ENCODE data around the gene NBEA.
"Not testable (repeated sequence)": the region's sequence is repeated elsewhere in the genome, so short reads cannot be mapped to it uniquely, and the experiment has no call there.

The NBEA gene

DNA sequence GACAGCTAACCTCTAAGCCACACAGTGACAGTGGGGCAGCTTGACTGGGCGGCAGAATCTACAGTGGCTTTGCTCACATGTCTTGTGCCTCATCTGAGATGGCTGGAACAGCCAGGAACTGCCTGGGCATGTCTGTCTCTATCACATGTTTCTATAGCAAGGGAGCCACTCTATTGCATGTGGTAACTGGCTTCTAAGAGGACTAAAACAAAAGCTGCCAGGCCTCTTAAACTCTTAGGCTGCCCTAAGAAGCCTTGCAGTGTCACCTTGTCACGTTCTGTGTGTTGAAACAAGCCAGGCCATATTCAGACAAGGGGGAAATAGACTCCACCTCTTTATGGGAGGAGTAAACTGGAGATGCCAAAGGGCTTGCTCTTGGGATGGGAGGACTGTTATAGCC lies 657.3 kb downstream of the NBEA start:
- no peak for DNase-seq

DNA sequence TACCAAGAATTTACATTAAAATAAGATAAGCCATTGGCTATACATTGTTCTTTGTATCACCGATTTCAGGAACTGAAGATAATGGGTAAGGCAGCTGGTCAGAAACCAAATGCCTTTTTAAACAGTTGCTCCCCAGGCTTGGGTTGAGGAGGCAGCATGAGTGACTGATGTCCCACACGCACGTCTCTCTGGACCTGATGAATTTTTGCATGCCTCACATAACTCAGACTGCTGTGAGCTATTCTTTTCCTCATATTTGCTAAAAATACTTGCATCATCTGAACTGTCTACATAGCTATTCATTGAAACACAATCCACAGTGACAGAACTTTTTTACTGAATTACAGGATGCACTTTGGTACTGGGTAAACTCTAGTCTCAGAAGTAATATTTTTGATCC lies 658.1 kb downstream of the NBEA start:
- no peak for DNase-seq

DNA sequence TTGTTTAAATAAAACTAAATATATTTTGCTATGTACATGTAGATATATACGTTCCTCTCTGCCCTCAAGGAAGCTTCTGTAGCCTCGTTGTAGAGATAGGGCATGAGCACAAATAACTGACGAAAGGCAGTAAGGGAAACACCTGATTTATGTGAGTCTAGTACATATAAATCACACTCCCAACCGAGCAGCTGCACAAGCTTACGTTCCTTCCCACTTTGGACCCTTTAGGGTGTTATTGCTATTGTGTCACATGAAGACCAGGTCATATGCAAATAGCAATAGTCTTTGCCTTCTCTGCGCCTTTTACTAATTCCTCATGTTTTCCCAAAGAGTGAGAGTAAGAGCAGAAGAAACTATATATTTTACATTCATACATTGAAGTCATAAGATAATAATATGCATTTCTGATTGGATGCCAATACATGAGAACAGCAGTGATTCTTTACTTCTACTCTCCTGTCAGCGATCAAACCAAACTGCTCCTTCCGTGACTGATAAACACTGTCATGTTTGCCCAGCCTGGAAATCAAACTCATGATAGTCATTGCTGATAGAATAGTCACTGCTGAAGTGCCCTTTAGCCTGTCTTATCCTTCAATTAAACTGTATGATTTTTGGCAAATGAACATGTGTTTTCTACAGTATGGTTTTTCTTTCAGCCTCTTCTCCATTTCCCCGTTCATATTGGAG lies 661.7 kb downstream of the NBEA start:
- no peak for DNase-seq

DNA sequence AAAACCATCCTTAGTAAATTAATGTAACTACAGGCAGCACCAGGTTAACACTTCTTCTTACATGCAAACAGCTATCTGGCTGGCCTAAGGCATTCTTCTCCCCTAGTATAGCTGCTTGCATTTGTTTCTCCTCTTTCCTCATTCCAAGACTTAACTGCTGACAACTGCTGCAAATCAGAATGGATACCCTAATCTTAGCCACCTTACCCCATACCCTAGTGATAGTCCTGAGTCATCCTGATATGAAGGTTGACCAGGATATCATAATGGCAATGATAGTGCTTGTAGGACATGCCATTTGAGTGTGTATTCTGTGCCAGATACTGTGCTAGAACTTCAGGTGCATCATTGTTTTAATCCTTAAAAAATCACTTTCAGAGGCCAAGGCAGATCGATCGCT lies 672.6 kb downstream of the NBEA start:
- DNase-seq: no peak

DNA sequence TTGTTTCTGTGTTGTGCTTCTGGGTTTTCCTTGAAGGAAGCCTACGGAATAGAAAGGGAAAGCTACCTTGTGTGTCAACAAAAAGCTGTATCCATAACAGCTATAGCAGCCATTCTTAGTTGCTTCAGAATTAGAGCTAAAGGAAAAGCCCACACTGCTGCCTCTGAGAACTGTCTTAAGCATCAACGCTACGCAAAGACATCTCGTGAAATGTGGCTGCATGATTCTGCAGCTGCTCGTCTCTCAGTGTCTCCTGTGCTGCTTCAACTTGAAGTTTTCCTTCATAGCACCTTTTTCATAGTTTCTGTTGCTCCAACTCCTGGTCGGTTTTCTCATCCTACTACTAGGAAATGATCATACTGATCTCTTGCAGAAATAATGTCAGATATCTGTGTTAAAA lies 675.4 kb downstream of the NBEA start:
- DNase-seq: no peak

DNA sequence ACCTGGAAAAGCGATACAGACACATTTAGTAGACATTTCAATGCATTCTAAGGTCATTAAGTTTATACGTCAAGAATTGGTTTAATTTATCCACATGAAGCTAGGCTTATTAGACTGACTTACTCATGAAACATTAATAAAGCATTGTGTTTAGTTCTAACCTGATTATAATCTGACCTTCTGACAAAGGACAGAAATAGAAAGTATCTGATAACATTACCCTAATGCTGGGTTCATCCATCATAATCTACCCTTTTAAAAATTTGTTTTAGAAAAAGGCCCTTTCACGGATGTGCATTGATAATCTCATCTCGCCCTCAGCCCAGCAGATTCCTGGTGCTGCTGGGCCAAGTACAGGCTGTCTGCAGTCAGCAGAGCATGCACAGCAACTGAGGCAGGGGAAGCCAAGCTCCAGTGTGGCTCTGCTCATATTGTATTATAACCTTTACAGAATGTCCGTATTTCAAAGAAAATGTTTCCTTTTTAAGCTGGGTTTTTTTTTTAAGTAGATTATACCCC lies 676.6 kb downstream of the NBEA start:
- DNase-seq: no peak

DNA sequence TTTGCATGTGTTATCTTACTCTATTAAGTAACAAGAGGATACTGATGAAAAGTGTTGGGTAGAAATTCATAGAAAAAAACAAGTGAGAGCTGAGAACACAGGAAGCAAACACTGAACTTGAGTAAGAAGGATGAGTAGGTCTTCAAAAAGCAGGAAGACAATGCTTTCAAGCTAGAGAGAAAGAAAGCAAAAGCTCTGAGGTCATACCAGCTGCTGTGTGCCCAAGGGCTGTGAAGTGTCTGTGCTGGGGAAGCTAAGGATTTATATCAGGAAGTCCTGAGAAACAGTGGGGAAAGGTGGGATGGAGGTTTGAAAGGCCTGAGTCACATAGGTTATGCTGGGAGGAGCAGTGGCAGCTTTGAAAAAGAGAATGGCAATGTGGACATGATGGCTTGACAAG lies 679.9 kb downstream of the NBEA start:
- no peak for DNase-seq

DNA sequence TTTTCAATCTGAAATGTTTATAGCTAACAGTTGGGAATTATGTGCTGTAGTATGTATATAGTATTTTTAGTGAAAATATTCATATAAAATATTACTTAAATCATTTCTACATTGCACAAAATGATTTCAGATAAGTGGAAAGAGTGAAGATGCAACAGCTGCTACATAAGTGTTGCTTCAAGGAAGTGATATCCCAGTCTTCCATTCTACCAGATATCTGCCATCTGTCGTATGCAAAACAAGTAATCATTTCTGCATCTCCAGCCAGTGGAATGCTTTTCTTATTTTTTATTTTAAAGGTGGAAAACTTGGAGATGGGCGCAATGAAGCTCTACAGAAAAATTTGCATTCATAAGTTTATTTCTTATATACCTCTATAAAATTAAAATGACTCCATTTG lies 687.0 kb downstream of the NBEA start:
- DNase-seq: no peak

DNA sequence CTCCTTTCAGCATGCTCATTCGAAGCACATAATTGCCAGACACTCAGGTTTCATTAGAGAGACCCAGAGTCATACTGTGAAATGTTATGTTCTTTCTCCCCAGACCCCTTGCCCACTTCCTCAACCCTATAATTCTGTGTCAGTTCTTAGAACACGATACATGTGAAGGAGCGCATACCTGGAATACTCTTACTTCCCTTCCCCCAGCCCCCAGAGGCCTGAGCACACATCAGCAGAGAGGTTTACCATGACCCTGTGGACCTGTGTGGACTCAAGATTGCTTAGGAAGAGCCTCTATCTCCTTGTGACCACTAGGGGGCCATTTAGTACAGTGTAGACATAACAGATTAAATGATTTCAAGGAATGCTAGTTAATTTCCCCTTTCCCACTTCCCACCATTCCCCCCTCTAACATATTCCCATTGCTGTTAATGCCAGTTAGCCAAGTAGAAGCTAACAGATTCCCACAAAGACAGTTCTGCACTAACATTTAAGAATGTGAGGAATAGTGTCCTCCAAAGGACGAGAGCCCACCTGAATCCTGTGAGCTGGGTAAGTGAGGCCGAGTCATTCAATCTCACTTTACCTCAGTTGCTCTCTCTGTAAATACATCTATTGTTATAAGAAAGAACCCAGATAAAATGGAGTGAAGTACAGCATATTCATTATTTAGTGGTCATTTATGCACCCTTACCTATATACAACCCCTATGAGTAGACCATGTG lies 688.6 kb downstream of the NBEA start:
- DNase-seq: no peak

DNA sequence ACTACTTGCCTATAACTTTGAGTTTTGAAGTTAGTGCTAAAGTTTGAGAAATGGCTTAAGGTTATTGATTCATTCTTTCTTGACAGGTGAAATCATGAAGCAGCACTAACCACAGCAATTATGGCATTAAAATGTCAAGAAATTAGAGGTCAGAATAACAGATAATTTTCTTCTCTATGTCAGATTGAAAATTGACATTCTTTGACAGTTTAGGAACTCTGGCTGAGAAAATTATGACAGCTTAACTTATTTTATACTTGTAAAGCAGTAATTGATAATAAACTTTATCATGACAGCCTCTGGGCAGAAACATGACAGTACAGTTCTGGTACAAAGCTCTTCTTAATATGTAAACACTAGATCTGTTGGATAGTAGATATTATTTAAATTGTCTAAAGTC lies 689.6 kb downstream of the NBEA start:
- no peak for DNase-seq

DNA sequence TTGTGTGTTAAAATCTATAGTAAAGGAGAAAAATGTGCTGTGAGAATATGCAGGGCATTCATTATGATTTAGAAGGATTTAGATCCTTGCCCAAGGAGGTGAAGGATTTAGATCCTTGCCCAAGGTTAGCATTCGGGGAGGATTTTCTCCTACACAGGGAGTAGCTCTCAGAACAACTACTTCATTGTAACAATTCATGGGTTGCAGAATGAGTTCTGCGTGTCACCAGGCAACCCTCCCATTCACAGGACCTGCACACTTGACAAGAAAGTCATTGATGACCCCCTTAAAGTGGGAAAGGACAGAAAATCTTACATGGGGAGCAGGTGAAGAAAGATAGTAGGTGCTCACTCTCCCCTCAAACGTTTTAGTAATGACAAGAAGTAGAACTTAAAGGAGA lies 701.6 kb downstream of the NBEA start:
- no peak for DNase-seq

DNA sequence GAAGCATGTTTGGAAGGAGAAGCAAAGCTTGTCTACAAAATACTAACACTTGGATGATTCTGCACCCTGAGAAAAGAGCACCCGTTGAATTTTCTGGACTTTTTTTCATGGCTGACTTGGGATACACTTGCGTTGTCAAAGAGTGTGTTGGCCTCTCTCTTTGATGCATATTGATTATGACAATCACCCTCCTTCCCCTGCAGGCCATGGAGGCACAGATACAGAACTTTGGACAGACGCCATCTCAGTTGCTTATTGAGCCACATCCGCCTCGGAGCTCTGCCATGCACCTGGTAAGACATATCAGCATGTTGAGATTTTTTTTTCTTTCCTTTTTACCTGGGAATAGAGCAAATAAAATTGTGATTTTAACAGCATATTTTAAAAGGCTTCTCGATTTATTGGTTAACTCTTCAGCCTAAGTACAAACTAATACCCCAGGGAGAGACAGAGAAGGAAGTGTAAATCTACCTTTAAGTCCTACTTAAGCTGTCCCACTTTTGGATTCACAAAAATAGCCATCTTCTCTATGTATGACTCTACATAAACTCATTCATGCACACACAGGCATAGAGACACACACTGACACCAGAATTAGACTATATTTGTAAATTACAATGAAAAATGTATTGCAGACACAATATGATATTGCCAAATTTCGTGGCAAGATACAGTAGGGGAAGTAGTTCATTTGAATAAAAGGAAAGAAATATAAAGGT lies 704.1 kb downstream of the NBEA start:
- DNase-seq: no peak

DNA sequence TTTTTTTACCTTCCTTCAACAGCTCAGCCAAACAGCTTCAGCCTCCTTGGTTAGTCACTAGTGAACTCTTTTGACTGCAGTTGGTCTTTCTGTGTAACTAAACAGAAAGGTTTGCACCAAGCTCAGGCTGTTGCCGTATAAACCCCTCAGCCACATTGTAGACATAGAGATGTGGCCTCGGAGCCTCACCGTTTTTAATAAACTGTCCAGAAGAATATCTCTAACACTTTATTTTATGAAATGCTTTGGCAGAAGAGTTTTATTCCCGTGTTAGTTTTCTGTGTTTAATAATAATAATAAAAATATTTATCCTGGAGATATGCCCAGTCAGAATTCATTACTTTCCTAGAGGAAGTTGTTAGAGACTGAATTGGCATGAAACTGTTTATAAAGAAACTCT lies 706.1 kb downstream of the NBEA start:
- no peak for DNase-seq

DNA sequence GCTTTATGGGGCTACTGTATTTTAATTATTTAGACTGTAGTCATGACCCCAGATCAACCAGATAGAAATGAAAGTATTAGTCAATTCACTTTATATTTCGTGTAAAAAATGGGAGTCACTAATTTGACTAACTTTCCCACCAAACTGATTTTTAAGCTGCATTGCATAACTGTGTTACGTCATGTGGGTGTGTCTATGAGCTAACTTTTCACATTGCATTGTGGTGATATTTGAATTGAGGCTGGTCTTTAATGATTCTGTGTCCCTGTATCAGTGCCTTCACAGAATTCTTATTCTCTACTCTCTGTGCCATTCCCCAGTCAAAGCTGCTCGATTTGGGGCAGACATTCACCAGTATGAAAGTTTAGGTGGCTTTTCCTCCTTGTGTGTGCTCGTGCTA lies 707.1 kb downstream of the NBEA start:
- no peak for DNase-seq

DNA sequence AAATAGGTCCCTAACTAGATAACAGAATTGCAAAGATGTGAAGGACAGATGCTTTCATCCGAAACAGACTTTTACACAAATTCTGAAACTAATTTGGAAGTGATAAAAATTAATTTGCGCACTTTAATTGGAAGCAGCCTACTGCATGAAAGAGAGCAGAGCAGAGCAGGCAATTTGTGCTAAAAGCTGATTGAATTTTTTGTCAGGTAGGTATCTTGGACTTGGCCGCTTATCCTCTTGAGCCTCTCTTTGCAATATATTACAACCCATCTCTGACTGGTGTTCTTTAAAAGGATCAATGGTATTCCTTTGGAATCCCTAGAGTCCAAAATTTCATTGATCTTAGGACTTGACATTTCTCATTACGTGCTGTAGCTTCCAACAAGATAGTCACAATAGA lies 717.7 kb downstream of the NBEA start:
- DNase-seq: no peak

DNA sequence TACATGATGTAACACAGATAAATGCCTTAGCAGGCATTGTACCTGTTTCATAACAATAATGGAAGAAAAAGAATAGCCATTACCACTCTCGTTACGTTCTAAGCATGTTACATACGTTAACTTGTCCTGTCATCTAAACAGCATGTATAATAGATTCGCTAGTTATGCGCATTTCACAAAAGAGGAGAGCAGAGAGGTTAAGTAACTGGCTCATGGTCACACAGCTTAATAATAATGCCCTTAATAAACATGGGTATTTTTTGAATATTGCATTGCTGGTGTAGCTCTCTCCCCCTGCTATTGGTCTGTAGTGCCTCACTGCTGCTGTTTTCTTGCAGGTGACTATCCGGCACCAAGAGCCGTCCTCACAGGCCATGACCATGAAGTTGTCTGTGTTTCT lies 722.7 kb downstream of the NBEA start:
- no peak for DNase-seq

DNA sequence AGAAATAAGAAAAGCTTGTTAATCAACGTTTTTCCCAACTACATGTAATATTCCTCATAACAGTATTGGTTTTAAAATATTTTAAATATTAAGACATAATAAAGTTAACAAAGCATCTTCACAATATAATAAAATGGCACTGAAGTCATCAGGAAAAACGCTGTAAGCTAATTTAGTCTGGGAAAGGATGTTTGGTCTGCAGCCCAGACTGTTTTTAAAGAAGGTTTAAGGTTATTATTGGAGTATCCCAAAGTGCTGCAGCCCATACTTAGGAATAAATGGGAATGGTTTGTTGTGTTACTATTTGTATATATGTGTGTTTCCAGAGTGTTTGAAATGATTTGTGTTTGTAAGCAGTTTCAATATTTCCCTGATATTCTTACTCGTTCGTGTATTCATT lies 727.3 kb downstream of the NBEA start:
- no peak for DNase-seq

DNA sequence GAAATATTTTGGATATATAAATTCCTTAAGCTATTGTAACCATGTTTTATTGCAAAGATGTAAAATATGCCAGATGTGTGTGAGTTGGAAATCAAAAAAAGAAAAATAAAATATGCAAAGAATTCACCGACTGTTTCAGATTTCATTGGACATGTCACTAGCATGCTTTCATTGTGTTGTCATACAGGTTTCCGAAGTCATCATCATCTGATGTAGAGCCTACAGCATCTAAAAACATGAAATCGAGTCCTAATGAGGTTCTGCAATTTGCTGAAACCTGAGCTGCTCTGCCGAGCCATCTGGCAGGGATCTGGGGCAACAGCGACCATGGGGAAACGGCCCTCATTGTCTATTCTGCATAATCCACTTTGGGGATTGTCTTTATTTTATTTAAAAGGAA lies 730.5 kb downstream of the NBEA start:
- no peak for DNase-seq

DNA sequence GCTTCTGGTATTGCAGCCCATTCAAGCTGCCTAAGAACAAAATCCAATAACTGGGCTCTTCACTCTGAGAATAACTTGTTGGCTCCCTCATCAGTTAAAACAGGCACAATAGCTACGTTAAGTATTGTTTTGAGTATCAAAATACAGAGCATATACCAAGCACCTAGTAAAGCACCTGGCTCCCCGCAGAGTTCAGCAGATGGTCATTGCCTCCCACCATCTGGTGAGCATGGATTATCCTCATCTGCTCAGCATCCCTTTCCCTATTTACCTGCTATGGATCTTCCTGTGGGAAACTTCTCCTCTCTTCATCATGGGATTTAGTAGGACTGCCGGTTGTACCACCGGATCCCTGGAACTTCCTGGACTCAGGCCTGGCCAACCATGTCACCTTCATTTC lies 733.6 kb downstream of the NBEA start:
- DNase-seq: no peak

DNA sequence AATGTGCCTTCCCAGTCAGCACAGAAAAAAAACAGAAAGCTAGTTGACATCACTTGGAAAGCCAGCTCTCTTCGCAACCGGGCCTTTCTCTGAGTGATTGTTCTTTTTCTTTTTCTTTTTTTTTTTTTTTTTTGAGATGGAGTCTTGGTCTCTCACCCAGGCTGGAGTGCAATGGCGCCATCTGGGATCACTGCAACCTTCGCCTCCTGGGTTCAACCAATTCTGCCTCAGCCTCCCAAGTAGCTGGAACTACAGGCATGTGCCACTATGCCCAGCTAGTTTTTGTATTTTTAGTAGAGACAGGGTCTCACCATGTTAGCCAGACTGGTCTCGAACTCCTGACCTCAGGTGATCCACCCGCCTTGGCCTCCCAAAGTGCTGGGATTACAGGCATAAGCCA lies 735.8 kb downstream of the NBEA start:
- DNase-seq: not testable (repeated sequence)

DNA sequence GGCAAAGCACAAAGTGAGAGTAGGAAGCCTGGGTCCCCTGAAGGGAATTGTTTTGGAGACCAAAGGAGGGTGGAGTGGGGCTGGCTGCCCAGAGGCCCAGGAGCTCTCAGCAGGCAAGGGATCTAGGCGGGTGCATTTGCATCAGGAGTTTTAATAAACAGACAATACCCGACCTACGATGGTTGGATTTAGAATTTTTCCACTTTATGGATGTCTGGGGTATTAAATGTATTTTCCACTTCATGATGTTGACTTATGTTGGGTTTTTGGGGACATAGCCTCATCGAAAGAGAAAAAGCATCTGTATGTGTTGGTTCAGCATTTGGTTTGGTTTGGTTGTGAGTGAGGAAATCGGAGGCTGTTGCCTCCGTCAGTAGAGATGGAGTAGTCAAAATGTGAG lies 739.6 kb downstream of the NBEA start:
- DNase-seq: no peak

DNA sequence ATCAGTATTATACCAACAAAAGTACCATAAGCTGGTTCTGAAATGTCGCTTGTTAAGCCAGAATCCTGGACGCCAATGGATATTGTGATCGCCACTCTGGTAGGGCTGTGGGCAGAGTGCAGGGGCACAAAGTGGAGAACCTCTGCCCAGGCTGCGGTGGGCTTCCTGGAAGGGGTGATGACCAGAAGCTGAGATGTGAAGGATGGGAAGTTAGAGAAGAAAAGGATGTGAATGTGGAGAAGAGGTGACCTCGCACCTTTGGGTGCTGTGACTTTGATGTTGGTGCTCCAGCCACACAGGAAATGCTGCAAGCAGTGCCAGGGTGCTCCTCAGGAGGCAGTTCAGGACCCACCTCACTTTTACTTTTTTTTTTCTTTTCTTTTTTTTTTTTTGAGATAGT lies 742.4 kb downstream of the NBEA start:
- DNase-seq: no peak

DNA sequence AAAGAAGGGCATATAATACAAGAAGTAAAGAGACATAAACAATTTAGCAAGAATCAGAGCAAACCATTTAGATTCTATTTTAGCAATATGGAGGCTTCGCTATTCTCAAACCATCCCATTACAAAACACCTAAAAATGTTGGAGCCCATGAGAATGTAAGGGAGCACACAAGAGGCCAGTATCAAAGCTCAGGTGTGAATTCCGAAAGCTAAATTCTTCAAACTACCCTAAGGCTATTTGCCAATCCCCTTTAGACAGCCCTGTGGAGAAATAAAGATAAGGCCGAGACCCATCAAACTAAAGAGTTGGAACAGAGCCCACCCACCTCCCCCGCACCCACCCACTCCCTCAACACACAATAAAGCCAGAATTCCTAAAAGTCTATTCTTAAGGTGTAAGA lies 745.3 kb downstream of the NBEA start:
- DNase-seq: no peak

DNA sequence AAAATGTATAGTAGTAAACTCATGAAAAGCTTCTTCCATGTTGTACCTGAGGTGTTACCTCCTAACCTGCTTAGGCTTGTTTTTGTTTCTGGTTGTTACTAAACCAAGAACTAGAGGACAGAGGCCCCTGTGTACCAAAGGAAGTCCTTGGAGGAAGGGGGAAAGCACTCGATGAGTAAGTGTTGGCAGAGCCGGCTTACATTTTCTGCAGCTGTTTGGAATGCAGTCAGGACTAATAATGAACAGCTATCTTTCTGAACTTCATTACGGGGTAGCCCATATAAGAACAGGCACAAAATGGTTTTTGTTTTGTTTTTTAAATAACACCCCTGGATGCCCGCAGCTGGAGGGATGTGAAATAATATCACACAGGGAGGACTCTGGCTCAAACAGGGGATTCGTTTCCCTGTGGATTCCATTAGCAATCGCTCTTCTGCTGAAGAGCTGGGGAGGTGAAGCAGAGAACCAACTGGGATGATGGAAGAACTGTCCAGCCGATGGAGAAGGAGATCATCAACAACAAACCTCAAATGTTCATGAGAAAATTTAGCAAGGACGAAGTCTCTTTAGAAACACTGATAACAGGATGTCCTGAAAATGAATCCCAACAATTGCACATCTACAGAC lies 748.6 kb downstream of the NBEA start:
- DNase-seq: no peak

Data from activated T-cell treated with anti-CD3 and anti-CD28 coated beads, Interleukin-2, amount 50 U/mL, for 48 hours (primary cell).